H1 (cell line): ENCODE data around the gene PGAM5. TPM values are rescaled to one million over a fixed set of nuclear protein-coding genes. Genes with fewer than 3 reads are reported as not detected.

ENCODE experiments used
- BACH1 ChIP-seq: IDR thresholded peaks from 2 replicates; pipeline ENCODE4 v1.6.1; 2012; ENCODE audit warnings: low read length, improper control_type of control experiment
- BCL11A ChIP-seq, 2 experiments: IDR thresholded peaks; one replicate each; pipeline ENCODE4 v1.6.1; 2011; ENCODE audit warnings: low read depth in 2 of 2, low read length in 2 of 2, mild to moderate bottlenecking in 2 of 2
- CREB1 ChIP-seq: IDR thresholded peaks from 2 replicates; pipeline ENCODE4 v1.6.1; 2012; ENCODE audit warnings: inconsistent platforms
- GTF2F1 ChIP-seq: IDR thresholded peaks from 2 replicates; pipeline ENCODE4 v1.6.1; 2012; ENCODE audit warnings: low read depth, low read length, improper control_type of control experiment, borderline replicate concordance
- RAD21 ChIP-seq, 2 experiments: IDR thresholded peaks in 1 of 2; conservative IDR thresholded peaks in 1 of 2; 2 replicates each; pipeline ENCODE4 v1.6.1; 2011; ENCODE audit warnings: low read depth in 2 of 2, low read length in 2 of 2, improper control_type of control experiment in 1 of 2, inconsistent platforms in 1 of 2, mild to moderate bottlenecking in 1 of 2, moderate library complexity in 1 of 2
- SRF ChIP-seq: IDR thresholded peaks from 2 replicates; pipeline ENCODE4 v1.6.1; 2011; ENCODE audit warnings: mild to moderate bottlenecking, low read depth, low read length, moderate library complexity
- TAF7 ChIP-seq: optimal IDR thresholded peaks from 2 replicates; pipeline ENCODE3; 2011; ENCODE audit warnings: low read depth, mild to moderate bottlenecking, inconsistent platforms, low read length, moderate library complexity, borderline replicate concordance
- TBP ChIP-seq: IDR thresholded peaks from 2 replicates; pipeline ENCODE4 v1.6.1; 2011; ENCODE audit warnings: low read depth, low read length, improper control_type of control experiment
- polyA plus RNA-seq, 7 experiments: library from polyadenylated mRNA; depleted of rRNA in 3 of 7; stranded (reverse) in 5 of 7; unstranded in 2 of 7; fragments of >200 nt in 5 of 7; fragments of 200-250 nt in 2 of 7; gene quantifications; 1 replicate in 5 of 7; 2 replicates in 1 of 7; 4 replicates in 1 of 7; pipeline versions ENCODE4 v1.2.1 to v1.2.3, GENCODE V29; 2011 to 2013; ENCODE audit warnings: missing spikeins in 2 of 7, mixed read lengths in 2 of 7
- total RNA-seq: library from RNA; stranded (reverse); fragmentation: NEBNext Ultra II Directional; extraction: Animal tissue kit (Norgen Biotek cat#: 25700); gene quantifications from 2 replicates; pipeline ENCODE4 v1.2.1, GENCODE V29; 2021
- TF ChIP-seq, protein P1 (sequence below): fragments of 300-600 bp; sonication (generic); IDR thresholded peaks from 2 replicates; pipeline ENCODE4 v1.7.1; 2012; ENCODE audit warnings: low read length, moderate library complexity, mild to moderate bottlenecking, inconsistent platforms; ENCODE audit not compliant: insufficient replicate concordance

The PGAM5 gene
- total and polyA plus RNA-seq, 2 of the 8 experiments (the other 6 are each of a cell fraction or from before 2014, with no cell fraction given): 66.4 to 84.0 TPM

GRCh38 chr12:132673288-132674179 is 37.1 kb upstream of the PGAM5 start (continued):
- TF ChIP-seq, protein P1, sequence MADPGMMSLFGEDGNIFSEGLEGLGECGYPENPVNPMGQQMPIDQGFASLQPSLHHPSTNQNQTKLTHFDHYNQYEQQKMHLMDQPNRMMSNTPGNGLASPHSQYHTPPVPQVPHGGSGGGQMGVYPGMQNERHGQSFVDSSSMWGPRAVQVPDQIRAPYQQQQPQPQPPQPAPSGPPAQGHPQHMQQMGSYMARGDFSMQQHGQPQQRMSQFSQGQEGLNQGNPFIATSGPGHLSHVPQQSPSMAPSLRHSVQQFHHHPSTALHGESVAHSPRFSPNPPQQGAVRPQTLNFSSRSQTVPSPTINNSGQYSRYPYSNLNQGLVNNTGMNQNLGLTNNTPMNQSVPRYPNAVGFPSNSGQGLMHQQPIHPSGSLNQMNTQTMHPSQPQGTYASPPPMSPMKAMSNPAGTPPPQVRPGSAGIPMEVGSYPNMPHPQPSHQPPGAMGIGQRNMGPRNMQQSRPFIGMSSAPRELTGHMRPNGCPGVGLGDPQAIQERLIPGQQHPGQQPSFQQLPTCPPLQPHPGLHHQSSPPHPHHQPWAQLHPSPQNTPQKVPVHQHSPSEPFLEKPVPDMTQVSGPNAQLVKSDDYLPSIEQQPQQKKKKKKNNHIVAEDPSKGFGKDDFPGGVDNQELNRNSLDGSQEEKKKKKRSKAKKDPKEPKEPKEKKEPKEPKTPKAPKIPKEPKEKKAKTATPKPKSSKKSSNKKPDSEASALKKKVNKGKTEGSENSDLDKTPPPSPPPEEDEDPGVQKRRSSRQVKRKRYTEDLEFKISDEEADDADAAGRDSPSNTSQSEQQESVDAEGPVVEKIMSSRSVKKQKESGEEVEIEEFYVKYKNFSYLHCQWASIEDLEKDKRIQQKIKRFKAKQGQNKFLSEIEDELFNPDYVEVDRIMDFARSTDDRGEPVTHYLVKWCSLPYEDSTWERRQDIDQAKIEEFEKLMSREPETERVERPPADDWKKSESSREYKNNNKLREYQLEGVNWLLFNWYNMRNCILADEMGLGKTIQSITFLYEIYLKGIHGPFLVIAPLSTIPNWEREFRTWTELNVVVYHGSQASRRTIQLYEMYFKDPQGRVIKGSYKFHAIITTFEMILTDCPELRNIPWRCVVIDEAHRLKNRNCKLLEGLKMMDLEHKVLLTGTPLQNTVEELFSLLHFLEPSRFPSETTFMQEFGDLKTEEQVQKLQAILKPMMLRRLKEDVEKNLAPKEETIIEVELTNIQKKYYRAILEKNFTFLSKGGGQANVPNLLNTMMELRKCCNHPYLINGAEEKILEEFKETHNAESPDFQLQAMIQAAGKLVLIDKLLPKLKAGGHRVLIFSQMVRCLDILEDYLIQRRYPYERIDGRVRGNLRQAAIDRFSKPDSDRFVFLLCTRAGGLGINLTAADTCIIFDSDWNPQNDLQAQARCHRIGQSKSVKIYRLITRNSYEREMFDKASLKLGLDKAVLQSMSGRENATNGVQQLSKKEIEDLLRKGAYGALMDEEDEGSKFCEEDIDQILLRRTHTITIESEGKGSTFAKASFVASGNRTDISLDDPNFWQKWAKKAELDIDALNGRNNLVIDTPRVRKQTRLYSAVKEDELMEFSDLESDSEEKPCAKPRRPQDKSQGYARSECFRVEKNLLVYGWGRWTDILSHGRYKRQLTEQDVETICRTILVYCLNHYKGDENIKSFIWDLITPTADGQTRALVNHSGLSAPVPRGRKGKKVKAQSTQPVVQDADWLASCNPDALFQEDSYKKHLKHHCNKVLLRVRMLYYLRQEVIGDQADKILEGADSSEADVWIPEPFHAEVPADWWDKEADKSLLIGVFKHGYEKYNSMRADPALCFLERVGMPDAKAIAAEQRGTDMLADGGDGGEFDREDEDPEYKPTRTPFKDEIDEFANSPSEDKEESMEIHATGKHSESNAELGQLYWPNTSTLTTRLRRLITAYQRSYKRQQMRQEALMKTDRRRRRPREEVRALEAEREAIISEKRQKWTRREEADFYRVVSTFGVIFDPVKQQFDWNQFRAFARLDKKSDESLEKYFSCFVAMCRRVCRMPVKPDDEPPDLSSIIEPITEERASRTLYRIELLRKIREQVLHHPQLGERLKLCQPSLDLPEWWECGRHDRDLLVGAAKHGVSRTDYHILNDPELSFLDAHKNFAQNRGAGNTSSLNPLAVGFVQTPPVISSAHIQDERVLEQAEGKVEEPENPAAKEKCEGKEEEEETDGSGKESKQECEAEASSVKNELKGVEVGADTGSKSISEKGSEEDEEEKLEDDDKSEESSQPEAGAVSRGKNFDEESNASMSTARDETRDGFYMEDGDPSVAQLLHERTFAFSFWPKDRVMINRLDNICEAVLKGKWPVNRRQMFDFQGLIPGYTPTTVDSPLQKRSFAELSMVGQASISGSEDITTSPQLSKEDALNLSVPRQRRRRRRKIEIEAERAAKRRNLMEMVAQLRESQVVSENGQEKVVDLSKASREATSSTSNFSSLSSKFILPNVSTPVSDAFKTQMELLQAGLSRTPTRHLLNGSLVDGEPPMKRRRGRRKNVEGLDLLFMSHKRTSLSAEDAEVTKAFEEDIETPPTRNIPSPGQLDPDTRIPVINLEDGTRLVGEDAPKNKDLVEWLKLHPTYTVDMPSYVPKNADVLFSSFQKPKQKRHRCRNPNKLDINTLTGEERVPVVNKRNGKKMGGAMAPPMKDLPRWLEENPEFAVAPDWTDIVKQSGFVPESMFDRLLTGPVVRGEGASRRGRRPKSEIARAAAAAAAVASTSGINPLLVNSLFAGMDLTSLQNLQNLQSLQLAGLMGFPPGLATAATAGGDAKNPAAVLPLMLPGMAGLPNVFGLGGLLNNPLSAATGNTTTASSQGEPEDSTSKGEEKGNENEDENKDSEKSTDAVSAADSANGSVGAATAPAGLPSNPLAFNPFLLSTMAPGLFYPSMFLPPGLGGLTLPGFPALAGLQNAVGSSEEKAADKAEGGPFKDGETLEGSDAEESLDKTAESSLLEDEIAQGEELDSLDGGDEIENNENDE: no peak
- TF ChIP-seq TAF7 (no peak), BCL11A (IDR thresholded peaks at IDR 0.05; ENCODE audit: low read depth in 2 of 2, low read length in 2 of 2) (no peak), TBP (no peak), BACH1 (no peak), SRF (no peak), GTF2F1 (no peak), CREB1 (no peak), RAD21 (IDR thresholded peaks at IDR 0.05 in 1 of 2, conservative IDR thresholded peaks at IDR 0.05 in 1 of 2; ENCODE audit: low read depth in 2 of 2, low read length in 2 of 2) (no peak)
